Smooth muscle cell (in vitro differentiated cells): ENCODE data around the gene VAC14. TPM values are rescaled to one million over a fixed set of nuclear protein-coding genes. Genes with fewer than 3 reads are reported as not detected.
"Not testable (repeated sequence)": the region's sequence is repeated elsewhere in the genome, so short reads cannot be mapped to it uniquely, and the experiment has no call there.

Experiments
- DNase-seq: peaks from one replicate; lab custom pipeline; 2025; ENCODE audit not compliant: unreplicated experiment; lab: John Stamatoyannopoulos, UW
- H2AFZ ChIP-seq: fragments of 200-600 bp; sonication (generic); 2 replicates; pipeline ENCODE4 v1.6.0; 2016; ENCODE audit warnings: antibody characterized with exemption, low read depth, mild to moderate bottlenecking
- H3F3A ChIP-seq: fragments of 200-600 bp; sonication (generic); 2 replicates; pipeline ENCODE4 v1.6.0; 2017; ENCODE audit warnings: antibody characterized with exemption, low read depth
- H3K27ac ChIP-seq: fragments of 200-600 bp; sonication (generic); 2 replicates; pipeline ENCODE4 v1.5.1; 2016; ENCODE audit warnings: low read depth, mild to moderate bottlenecking
- H3K27me3 ChIP-seq: fragments of 200-600 bp; sonication (generic); 2 replicates; pipeline ENCODE4 v1.6.1; 2016; ENCODE audit warnings: low read depth, mild to moderate bottlenecking
- H3K36me3 ChIP-seq: fragments of 200-600 bp; sonication (generic); 2 replicates; pipeline ENCODE4 v1.5.1; 2016; ENCODE audit warnings: low read depth
- H3K4me1 ChIP-seq: fragments of 200-600 bp; sonication (generic); 2 replicates; pipeline ENCODE4 v1.5.1; 2016; ENCODE audit warnings: low read depth
- H3K4me2 ChIP-seq: fragments of 200-600 bp; sonication (generic); 2 replicates; pipeline ENCODE4 v1.6.0; 2016; ENCODE audit warnings: mild to moderate bottlenecking
- H3K4me3 ChIP-seq: fragments of 200-600 bp; sonication (generic); 2 replicates; pipeline ENCODE4 v1.5.1; 2016; ENCODE audit warnings: mild to moderate bottlenecking
- H3K79me2 ChIP-seq: fragments of 200-600 bp; sonication (generic); 2 replicates; pipeline ENCODE4 v1.6.0; 2016; ENCODE audit warnings: low read depth, mild to moderate bottlenecking
- H3K9ac ChIP-seq: fragments of 200-600 bp; sonication (generic); 2 replicates; pipeline ENCODE4 v1.6.0; 2016; ENCODE audit warnings: low read depth
- H3K9me3 ChIP-seq: fragments of 200-600 bp; sonication (generic); replicated peaks from 2 replicates; pipeline ENCODE4 v1.5.1; 2016; ENCODE audit warnings: low read depth
- H4K20me1 ChIP-seq: fragments of 200-600 bp; sonication (generic); 2 replicates; pipeline ENCODE4 v1.6.0; 2016; ENCODE audit warnings: low read depth
- WGBS: methylation state at CpG from one replicate; pipeline ENCODE4 v1.1.7; 2016; ENCODE audit warnings: low lambda C conversion rate; 5-methylcytosine and 5-hydroxymethylcytosine counted together
- polyA plus RNA-seq: library from polyadenylated mRNA; unstranded; fragments of >200 nt; fragmentation: Nextera tagmentation; extraction: Ambion mirVana; gene quantifications from 2 replicates; pipeline ENCODE4 v1.2.1, GENCODE V29; 2016
- total RNA-seq: library from RNA; depleted of rRNA; stranded (reverse); fragments of >200 nt; gene quantifications from 2 replicates; pipeline ENCODE4 v1.2.3, GENCODE V29; 2014
- TF ChIP-seq, protein P1 (sequence below): fragments of 200-600 bp; sonication (generic); IDR thresholded peaks from 2 replicates; pipeline ENCODE4 v1.5.1; 2017; ENCODE audit warnings: borderline replicate concordance, mild to moderate bottlenecking, antibody characterized with exemption; ENCODE audit not compliant: insufficient read depth, poor library complexity, severe bottlenecking

Gene VAC14
- total and polyA plus RNA-seq, 2 experiments from 2014 or later, result 27.9 to 52.3 TPM

DNA sequence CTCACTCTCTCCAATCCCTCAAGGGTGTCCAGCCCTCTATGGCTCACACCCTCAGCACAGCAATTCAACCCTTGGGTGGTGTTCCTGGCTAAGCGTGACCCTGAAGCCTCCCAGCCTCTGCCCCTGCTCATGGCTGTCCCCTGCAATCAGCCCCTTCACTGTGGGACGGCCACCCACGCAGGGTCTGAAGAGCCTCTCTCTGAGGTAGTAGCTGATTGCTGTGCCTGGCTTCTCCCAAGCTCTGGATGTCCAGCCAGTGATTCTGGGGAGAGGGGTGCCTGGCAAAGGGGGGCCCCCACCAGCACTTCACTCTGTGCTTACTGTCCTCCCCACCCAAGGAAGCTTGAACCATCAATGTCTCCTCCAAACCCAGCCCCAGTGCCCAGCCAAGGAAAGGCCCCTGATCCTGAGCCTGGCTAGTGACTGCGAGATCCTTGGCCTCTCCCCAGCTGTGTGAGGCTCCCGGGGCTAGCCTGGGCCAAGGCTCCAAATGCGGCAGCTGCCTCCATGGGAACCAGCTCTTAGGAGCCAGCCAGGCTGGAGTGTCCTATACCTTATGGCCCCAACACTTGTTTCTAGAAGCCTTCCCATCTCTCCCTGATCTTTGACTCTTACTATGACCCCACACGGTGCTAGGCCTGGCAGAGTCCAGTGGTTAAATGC is 125.0 kb downstream of the VAC14 start:
- Histone ChIP-seq H3K9me3 (no peaks in the 10 kb centered on the region), H3K36me3 (no peaks in the 10 kb centered on the region), H3K4me2 (no peak overlapping the region), H3K4me3 (no peak overlapping the region), H3K4me1 (no peaks in the 10 kb centered on the region), H3K27ac (no peak overlapping the region), H4K20me1 (peaks cover 23% of the 10 kb centered on the region), H3K27me3 (no peaks in the 10 kb centered on the region), H3K79me2 (peaks cover under 1% of the 10 kb centered on the region), H3F3A (no peaks in the 10 kb centered on the region), H2AFZ (no peak overlapping the region), H3K9ac (no peak overlapping the region)
- 97% methylated on average over 7 of the region's 7 CpGs for WGBS
- no peak for DNase-seq
- TF ChIP-seq, protein P1, sequence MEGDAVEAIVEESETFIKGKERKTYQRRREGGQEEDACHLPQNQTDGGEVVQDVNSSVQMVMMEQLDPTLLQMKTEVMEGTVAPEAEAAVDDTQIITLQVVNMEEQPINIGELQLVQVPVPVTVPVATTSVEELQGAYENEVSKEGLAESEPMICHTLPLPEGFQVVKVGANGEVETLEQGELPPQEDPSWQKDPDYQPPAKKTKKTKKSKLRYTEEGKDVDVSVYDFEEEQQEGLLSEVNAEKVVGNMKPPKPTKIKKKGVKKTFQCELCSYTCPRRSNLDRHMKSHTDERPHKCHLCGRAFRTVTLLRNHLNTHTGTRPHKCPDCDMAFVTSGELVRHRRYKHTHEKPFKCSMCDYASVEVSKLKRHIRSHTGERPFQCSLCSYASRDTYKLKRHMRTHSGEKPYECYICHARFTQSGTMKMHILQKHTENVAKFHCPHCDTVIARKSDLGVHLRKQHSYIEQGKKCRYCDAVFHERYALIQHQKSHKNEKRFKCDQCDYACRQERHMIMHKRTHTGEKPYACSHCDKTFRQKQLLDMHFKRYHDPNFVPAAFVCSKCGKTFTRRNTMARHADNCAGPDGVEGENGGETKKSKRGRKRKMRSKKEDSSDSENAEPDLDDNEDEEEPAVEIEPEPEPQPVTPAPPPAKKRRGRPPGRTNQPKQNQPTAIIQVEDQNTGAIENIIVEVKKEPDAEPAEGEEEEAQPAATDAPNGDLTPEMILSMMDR, result no peak

DNA sequence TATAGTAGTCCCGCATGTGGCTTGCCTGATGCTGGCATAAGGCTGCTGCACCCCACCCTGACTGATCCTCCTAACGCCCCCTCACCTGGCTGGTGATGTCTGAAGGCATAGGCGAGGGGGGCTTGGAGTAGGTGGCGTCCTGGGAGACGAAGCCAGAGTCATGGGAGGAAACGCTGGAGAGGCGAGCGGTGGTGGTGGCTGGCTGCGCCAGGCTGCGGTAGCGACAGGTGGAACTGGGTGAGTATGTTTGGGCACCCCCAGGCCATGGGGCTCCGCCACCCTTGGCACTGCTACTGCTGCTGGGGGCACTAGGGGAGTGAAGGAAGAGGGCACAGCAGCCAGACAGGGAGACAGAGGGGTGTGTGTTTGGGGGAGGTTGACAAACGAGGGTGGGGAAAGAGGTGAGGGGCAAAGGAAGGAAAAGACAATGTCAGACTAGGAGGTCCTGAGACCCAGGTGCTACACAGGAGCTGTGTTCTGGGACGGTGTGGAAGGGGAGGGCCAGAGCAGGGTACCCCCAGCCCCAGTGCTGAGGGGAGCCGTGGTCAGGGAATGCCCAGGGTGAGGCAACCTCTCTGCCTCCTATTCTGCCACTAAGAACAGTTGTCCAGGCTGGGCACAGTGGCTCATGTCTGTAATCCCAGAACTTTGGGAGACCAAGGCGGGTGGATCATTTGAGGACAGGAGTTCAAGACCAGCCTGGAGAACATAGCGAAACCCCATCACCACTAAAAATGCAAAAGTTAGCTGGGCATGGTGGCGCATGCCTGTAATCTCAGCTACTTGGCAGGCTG is 126.5 kb downstream of the VAC14 start:
- no peak overlapping the region for H2AFZ ChIP-seq
- H3K27me3 ChIP-seq, result no peaks in the 10 kb centered on the region
- 98% methylated on average over 18 of the region's 18 CpGs for WGBS
- no peak overlapping the region for H3K9ac ChIP-seq
- H3K27ac ChIP-seq, result no peak overlapping the region
- H3F3A ChIP-seq, result no peaks in the 10 kb centered on the region
- peaks cover 5% of the 10 kb centered on the region for H3K36me3 ChIP-seq
- no peaks in the 10 kb centered on the region for H3K9me3 ChIP-seq
- H3K4me1 ChIP-seq, result no peaks in the 10 kb centered on the region
- no peak for DNase-seq
- peaks cover 9% of the 10 kb centered on the region for H4K20me1 ChIP-seq
- no peak overlapping the region for H3K4me2 ChIP-seq
- peaks cover 4% of the 10 kb centered on the region for H3K79me2 ChIP-seq
- no peak overlapping the region for H3K4me3 ChIP-seq
- TF ChIP-seq, protein P1, result no peak

DNA sequence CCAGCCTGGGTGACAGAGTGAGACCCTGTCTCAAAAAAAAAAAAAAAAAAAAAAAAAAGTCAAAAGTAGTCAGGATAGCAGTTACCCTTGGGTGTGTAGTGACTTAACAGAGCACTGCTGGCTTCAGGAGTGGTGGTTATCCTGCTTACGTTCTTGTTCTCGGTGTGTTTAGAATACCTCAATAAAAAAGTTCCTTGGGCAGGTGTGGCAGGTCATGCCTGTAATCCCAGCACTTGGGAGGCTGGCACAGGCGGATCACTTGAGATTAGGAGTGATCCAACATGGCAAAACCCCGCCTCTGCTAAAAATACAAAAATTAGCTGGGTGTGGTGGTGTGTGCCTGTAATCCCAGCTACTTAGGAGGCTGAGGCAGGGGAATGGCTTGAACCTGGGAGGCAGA is 130.0 kb downstream of the VAC14 start:
- H3K4me1 ChIP-seq, H3K4me2 ChIP-seq, H4K20me1 ChIP-seq, DNase-seq, H3K27me3 ChIP-seq, H3K4me3 ChIP-seq, H3K36me3 ChIP-seq, H2AFZ ChIP-seq, H3K79me2 ChIP-seq, H3F3A ChIP-seq, H3K9me3 ChIP-seq, H3K27ac ChIP-seq, H3K9ac ChIP-seq: not testable (repeated sequence)
- 97% methylated on average over 4 of the region's 4 CpGs for WGBS

DNA sequence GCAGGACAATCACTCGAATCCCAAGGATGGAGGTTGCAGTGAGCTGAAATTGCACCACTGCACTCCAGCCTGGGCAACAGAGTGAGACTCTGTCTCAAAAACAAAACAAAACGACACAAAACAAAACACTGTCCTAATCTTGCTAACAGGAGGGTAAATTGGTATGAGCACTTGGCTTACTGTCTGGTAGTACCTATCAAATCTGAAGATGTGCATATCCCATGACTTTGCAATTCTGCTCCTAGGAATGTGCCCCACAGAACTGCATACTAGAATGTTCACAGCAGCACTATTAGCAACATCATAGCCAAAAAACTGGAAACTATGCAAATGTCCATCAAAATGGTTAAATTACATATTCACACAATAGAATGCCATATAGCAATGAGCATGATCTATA is 130.8 kb downstream of the VAC14 start:
- Histone ChIP-seq H2AFZ (no peak overlapping the region), H4K20me1 (peaks cover 5% of the 10 kb centered on the region), H3K9ac (no peak overlapping the region), H3K27me3 (no peaks in the 10 kb centered on the region), H3K79me2 (peaks cover 4% of the 10 kb centered on the region), H3K4me2 (no peak overlapping the region), H3K27ac (no peak overlapping the region), H3K4me3 (no peak overlapping the region), H3K36me3 (peaks cover 5% of the 10 kb centered on the region), H3K4me1 (no peaks in the 10 kb centered on the region), H3F3A (no peaks in the 10 kb centered on the region), H3K9me3 (no peaks in the 10 kb centered on the region)
- no peak for DNase-seq
- 100% methylated on average over 2 of the region's 2 CpGs for WGBS
- TF ChIP-seq, protein P1, result no peak
